Posterior cingulate gyrus (tissue), 11 donors: ENCODE measurements around the gene ANKRD63.
A peak's percentile ranks its signal among the peaks of the same experiment; 100 is the strongest.

Source experiments
- DNase-seq, 10 donors: peaks; one replicate each; pipeline versions ENCODE4 v3.0.0 to v3.0.0-alpha.2; 2020 to 2021; ENCODE audit warnings: mixed read lengths in 3 of 10
- intact Hi-C: fragments of 100-400 bp; cut with DNase I; formaldehyde crosslinking; loops from one replicate; pipeline ENCODE4 v1.15.1; 2023

The ANKRD63 gene

DNA sequence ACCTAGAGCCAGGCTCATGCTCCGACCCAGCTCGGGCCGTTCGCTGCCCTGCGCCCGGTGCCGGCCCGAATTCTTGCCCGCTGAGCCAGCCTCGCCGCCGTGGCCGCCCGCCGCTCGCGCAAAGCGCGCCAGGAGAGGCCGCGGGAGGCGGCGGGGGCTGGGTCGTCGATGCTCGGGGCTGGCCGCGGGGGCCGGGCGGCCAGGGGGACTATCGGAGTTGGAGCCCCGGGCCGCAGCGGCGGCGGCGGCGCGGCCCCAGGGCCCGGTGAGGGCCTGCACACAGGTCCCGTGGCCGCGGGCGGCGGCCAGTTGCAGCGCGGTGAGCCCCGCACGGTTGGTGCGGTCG lies 1.1 kb downstream of the ANKRD63 start:
- intact Hi-C loops: no loop called here
- no peak for DNase-seq

DNA sequence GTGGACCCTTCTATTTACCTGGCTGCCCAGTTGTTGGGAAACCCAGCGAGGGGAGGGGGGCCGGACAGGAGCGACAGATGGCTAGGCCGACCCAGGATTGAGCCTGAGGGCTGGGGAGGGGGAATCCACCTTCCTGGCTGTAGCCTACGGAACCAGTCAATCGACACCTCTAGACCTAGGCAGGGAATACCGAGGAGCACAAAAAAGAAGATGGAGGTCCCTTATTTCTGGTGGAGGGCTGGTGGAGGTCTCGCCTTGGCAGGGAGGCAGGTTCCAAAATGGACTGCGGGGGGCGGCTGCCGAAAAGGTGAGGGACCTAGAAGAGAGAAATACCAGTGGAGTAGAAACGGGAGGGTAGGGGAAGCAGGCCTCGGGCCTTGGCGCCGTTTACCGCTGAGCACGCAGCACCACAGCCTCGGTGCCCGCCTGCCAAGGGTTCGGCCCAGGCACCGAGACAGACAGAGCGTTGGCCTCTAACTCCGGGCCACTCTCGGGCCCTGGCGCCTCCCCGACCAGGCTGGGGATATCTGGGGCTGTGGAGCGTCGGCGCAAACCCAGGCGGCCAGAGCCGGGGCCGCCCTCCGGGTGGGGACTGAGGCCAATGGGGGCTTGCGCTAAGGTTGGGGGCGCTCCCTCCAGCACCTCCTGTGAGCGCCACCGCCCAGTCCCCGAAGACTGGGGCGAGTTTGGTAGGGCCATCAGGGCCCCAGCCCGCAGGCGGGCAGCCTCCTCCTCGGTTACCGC lies 1.6 kb downstream of the ANKRD63 start:
- intact Hi-C loops: no loop called here
- DNase-seq: peak in 1 of 10 donors; percentile 58

DNA sequence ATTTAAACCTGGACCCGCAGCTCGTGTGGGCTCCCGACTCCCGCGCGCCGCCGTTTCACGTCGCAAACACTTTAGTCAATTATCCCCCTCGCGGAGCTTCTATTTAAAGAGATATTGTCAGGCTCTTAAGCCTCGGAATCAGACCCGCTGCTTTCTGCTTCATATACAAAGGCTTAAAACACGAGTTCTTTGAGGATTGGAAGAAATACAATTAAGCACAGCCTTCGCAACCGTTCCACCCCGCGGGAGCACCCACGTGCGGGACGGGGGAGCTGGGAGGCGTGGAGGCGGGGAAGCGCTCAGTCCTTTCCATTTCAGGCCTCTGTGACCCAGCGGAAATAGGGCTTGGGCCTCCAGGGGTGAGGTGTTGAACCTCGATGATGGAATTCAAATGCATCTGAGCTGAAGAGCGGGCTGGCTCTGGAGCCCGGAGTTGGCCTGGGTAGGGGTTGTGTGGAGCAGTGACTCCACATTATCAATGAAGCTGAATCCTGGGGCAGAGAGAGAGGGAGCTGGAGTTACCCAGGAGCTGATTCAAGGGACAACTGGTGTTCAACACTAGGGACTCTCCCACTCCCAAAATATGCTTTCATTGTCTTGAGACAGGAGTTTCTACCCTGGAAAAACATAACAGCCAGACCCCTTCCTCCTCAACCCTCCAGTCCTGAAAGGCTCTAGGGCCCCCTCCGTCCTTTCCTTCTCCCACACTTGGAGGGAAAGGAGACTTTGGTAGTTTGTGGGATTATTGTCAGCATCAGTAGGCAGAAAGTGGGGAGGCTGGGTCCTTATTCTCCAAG lies 2.4 kb downstream of the ANKRD63 start:
- intact Hi-C loops: no loop called here
- DNase-seq: peak in 1 of 10 donors; percentile 68

DNA sequence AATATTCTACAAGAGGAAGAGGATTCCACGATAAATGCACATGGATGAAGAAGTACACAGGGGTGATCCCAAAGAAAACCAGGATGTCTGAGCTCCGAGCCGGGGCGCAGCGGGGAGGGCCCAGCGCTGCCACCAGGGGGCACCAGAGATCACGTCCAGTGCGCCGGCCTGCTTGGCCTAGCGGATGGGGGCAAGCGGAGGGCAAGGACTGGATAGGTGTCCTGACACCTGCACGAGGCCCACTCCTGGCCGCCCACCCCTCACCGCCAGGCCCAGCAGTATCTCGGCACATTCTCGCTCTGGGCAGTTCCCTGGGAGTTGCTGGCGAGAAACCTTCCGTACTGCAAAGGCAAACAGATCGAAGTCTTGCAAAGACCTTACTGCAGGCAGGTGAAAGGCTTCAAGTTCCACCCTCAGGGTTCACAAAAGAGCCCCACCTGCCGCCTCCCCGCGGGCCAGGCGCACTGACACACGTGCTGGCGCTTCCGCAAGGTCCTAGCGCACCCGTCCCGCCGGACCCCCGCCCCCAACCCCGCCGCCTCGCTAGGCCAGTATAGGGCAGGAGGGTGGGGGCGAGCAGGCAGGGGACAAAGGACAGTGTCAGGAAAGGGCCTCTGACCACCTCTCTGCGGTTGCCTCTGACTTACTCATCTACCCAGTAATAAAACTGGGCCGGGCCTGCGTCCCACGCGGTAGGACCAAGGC lies 3.3 kb downstream of the ANKRD63 start:
- intact Hi-C loops: loop anchor here (2.0 to 10.0 kb wide), 2 partner anchors 141 to 495 kb away; partner anchors contain the start of gene FSIP1
- peak; percentile 63 to 96 (median 78) for DNase-seq

DNA sequence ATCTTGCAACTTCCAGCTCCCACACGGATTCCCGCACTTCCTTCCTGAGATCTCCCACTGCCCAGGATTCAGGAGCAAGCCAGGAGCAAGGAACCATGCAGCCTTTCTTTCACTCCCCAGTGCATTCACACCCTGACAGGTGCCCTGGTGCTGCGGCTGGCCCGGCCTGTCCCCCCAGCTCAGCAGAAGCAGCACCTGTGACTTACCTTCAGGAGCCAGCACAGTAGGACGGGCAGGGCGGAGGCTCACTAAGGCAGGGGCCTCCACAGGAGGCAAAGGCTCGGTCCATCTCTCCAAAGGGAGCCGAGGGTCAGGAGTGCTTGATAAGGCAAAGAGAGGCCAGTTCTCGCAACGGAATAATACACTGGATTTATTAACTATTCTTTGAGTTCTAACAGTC lies 4.8 kb downstream of the ANKRD63 start:
- DNase-seq: no peak
- intact Hi-C loops: loop anchor here (2.0 to 10.0 kb wide), 2 partner anchors 143 to 493 kb away; partner anchors contain the start of gene FSIP1

DNA sequence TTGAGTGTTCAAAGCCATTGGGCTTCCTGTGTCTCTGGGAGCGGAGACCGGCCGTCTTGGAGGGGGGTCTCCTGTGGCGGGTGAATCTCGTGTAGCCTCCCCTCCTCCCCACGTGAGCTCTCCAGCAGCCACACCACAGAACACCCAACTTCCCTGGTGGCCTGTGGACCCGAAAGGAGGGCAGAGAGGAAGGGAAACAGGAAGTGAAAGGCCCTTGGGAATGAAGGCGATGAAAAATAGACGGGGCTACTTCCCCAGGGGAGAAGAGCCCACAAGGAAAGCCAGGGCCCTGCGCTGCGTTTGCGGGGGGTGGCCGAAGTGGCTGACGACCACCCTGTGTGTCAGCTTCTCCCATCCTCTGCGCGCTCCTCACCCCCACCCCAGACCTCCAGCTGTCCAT lies 5.4 kb downstream of the ANKRD63 start:
- intact Hi-C loops: loop anchor here (10.0 kb wide), 1 partner anchor 493 kb away; the partner anchor contains the start of gene FSIP1
- no peak for DNase-seq

DNA sequence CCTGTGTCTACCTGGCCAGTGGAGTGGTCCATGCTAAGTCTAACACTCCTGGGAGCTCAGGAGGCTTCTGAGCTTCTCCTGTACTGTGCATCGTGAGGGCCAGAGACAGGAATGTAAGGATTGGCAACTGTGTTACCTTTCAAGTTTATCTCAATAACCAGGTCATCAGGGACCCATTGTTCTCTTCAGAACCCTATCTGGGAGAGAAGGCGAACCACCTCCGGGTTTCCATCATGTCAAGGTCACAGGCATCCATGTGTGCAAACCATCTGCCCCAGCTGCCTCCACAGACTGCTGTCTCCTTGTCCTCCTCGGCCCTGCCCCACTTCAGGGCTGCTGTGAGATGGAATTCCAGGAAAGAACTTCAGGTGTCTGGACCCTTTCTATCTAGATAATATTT lies 5.9 kb downstream of the ANKRD63 start:
- no peak for DNase-seq
- intact Hi-C loops: loop anchor here (10.0 kb wide), 1 partner anchor 492 kb away; the partner anchor contains the start of gene FSIP1

DNA sequence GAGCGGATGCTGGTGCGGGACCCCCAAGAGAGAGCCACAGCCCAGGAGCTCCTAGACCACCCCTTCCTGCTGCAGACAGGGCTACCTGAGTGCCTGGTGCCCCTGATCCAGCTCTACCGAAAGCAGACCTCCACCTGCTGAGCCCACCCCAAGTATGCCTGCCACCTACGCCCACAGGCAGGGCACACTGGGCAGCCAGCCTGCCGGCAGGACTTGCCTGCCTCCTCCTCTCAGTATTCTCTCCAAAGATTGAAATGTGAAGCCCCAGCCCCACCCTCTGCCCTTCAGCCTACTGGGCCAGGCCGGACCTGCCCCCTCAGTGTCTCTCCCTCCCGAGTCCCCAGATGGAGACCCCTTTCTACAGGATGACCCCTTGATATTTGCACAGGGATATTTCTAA lies 6.9 kb downstream of the ANKRD63 start:
- DNase-seq: no peak
- intact Hi-C loops: loop anchor here (10.0 kb wide), 1 partner anchor 491 kb away; the partner anchor contains the start of gene FSIP1

DNA sequence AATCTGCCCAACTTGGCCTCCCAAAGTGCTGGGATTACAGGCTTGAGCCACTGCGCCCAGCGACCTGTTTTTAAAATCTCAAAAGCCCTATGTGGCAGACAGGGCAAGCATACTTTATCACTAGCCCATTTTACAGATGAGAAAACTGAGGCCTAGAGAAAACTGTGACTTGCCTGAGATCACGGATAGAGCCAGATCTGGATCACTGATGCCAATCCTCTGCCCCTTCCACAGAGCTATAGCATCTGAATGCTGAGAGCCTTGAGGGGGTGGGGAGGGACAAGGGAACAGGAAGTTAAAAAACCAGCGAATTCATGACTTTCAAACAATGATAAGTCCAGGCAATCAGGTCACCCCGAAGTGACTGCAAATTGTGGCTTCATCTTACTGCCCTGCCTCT lies 7.3 kb downstream of the ANKRD63 start:
- intact Hi-C loops: loop anchor here (10.0 kb wide), 1 partner anchor 491 kb away; the partner anchor contains the start of gene FSIP1
- no peak for DNase-seq

DNA sequence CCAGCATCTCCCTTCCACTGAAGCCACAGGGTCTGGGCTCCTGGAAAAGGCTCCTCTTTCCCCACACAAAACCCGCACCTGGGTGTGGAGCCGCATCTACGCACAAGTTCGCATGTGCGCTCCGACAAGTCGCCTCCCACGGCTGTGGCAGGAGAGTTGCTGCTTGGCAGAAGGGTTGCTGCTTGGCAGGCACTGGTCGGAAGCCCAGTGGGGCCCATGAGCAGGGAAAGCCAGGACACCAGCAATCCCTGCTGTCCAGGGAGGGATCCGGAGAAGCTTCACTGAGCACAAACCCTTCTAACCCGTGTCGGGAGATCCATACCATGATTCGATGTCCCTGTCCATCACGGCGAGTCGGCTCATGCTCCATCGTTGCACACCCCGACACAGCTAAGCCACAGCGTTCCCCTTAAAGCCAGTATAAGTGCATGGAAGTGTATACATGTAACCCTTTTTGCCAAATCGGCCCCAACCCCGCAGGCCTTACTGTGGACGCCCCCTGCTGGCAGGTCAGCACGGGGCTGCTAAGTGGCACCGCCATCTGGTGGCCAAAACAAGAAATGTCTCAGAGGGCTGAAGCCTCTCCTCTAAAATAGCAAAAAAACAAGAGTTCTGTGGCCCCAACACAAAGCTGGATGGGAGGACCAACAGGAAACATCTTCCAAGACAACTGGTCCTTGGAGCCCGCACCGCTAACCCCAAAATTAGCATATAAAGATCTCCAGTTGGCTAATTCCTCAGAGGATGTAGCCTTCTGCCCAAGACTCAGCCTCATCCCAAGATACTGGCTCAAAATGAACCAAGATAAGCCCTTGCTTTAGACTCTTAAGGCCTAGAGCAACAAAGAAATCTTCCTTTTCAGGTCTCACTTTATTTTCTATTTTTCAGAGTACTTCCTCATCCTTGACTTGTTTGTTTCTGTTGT lies 8.3 kb downstream of the ANKRD63 start:
- intact Hi-C loops: loop anchor here (1.0 to 10.0 kb wide), 3 partner anchors 57 to 490 kb away; partner anchors contain the start of gene FSIP1
- peak; percentile 61 to 96 (median 82) for DNase-seq

DNA sequence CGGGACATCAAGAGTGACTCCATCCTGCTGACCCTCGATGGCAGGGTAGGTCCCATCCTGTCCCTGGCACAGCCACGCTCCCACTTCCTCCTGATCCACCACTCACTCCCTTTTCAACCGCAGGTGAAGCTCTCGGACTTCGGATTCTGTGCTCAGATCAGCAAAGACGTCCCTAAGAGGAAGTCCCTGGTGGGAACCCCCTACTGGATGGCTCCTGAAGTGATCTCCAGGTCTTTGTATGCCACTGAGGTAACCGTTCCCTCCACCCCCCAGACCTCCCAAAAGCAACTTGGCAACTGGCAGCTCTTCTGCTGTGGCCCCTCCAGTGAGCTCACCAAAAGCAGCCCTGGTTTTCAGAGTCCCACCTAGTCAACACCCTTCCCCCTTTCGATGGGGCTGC lies 9.4 kb downstream of the ANKRD63 start:
- no peak for DNase-seq
- intact Hi-C loops: loop anchor here (10.0 kb wide), 1 partner anchor 489 kb away; the partner anchor contains the start of gene FSIP1

DNA sequence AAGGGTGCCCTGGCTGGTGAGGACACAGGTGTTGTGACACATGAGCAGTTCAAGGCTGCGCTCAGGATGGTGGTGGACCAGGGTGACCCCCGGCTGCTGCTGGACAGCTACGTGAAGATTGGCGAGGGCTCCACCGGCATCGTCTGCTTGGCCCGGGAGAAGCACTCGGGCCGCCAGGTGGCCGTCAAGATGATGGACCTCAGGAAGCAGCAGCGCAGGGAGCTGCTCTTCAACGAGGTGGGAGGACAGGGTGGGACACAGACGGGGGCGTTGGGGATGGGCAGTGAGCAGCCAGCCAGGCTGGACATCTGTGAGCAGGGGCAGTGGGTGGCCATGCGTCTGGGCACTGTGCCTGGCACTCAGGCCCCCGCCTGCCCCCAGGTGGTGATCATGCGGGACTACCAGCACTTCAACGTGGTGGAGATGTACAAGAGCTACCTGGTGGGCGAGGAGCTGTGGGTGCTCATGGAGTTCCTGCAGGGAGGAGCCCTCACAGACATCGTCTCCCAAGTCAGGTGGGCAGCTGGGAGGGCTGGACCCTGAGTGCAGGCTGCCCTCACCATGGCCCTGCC lies 10.3 kb downstream of the ANKRD63 start:
- intact Hi-C loops: loop anchor here (10.0 kb wide), 1 partner anchor 488 kb away; the partner anchor contains the start of gene FSIP1

DNA sequence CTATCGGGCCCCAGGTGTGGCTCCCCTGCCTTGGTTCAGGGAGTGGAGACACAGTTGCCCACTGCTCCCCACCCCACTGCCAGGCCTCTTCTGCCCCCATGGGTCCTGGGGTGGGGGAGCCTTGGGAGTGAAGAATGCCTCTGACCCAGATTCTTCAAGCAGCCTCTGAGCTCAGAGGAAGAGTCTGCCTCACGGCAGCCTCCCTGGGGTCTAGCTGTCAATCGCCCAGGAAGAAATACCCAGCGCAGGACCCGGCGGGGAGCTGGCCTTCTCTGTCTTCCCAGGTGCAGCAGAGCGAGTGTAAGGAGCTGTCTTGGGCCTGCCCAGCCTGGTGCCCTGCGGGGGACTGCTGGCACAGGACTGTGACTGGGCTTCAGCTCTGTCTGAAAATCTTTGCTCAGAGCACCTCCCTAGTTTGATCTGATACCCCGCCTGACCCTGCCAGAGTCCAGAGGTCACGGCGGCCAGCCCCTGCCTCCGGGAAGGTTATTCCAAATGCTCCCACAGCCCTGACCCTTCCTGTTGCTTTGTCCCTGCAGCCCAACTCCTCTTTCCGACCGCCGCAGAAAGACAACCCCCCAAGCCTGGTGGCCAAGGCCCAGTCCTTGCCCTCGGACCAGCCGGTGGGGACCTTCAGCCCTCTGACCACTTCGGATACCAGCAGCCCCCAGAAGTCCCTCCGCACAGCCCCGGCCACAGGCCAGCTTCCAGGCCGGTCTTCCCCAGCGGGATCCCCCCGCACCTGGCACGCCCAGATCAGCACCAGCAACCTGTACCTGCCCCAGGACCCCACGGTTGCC lies 11.0 kb downstream of the ANKRD63 start:
- intact Hi-C loops: loop anchor here (10.0 kb wide), 1 partner anchor 487 kb away; the partner anchor contains the start of gene FSIP1

More for the DNA sequence above, 10.3 kb downstream of the ANKRD63 start:
- DNase-seq: peak in 1 of 10 donors; percentile 44

DNA sequence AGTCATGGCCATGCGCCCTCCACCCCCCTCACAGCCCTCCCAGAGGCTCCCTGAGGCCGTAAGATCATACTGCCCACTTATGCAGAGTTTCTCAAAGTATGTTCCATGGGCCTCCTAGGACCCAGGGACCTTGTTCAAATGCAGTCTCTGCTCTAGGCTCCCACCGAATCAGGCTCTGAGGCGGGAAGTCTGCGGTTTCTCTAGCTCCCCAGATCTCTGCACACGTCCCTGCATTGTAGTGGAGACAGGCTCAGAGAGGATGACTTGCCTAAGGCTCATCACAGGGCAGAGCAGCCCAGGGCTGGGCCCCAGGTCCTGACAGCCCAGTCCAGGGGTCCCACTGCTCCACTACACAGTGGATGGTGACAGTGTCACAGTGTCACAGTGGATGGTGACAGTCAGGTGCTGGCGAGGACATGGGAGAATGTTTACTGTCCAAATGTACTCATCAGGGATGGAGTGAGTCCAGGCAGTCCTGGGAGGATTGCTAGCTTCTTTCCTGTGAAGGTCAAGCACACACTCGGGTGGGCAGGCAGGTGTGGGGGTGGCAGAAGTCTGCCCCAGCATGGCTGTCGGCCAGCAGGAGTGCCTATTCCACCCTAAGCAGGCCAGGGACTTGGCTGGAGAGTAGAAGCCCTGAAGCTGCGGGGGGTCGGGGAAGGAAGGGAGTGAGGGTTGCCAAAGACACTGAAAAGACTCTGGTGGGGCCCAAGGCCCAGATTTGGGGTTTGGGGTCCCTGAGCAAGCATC lies 12.4 kb downstream of the ANKRD63 start:
- intact Hi-C loops: loop anchor here (10.0 kb wide), 1 partner anchor 486 kb away; the partner anchor contains the start of gene FSIP1
- DNase-seq: no peak

More for the DNA sequence above, 11.0 kb downstream of the ANKRD63 start:
- DNase-seq: no peak

DNA sequence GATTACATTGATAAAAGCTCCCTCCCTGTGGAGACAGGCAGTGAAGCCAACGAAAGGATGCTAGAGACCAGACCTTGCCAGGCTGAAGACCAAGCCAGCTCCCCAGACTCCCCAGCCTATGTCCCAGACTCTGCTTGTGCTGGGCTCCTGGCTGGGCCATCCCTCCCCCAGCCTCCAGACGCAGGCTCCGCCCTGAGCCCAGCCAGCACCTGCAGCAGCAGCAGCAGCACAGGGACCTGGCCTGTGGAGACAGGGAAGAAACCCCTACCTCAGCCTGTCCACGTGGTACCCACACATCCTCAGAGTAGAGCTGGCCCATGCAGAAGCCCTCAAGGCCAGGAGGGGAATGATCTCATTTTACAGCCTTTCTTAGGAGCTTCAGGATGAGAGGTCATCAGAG lies 13.3 kb downstream of the ANKRD63 start:
- intact Hi-C loops: loop anchor here (10.0 kb wide), 1 partner anchor 485 kb away; the partner anchor contains the start of gene FSIP1
- no peak for DNase-seq

DNA sequence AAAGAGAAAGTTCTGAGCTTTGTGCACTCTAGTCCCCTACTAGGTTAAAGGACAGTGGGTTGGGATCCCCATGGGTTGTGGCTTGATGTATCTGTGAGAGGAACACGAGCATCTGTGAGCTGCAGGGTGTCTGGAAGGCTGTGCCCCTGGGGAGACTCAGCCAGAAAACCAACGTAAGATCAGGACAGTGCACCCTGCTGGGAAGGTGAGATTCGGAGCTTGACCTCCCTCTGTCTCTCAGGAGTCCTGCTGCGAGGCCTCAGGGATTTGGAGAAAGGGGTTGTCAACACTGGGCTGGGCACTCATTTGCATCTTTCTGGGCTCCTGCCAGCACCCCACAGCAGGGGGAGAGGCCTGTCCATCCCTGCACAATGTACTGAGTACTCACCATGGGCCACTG lies 15.2 kb downstream of the ANKRD63 start:
- intact Hi-C loops: no loop called here
- DNase-seq: no peak

DNA sequence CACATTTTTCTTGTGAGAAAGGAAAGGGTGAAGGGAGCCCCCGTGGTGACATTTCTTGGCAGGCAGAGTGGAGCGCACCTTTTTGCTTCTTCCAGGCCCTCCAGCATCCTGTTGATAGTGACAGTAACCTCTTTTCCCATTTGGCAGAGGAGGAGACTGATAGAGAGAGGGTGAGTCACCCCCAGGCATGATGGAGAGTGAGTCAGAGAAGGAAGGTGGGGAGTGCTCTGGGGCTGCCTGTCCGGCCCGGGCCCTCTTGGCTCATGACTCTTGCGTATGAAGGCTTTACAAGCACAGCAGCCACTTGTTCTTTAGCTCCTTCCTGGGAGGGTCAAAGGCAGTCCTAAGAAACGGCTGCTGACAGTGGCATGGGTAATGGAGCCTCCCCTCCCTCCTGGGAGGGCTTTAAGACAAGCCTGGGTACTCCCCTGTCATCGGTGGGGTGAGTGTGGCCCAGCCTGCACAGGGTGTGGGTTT lies 16.0 kb downstream of the ANKRD63 start:
- no peak for DNase-seq

More for the DNA sequence above, 16.0 kb downstream of the ANKRD63 start:
- intact Hi-C loops: no loop called here
